Inflammatory macrophage (primary cell): ENCODE measurements around the gene RNU2-1.
"Not testable (repeated sequence)": the region's sequence is repeated elsewhere in the genome, so short reads cannot be mapped to it uniquely, and the experiment has no call there.

Source experiments
- DNase-seq, 2 donors: peaks; one replicate each; pipeline ENCODE4 v3.0.0-alpha.2; 2020 to 2022
- total RNA-seq, 18 experiments: gene quantifications; one replicate each; lab custom pipeline; 2026; ENCODE audit warnings: mixed read lengths in 6 of 18, inconsistent platforms in 2 of 18; lab: John Stamatoyannopoulos, UW

Gene RNU2-1
- 0 reads per million in 18 experiments for total RNA-seq

DNA sequence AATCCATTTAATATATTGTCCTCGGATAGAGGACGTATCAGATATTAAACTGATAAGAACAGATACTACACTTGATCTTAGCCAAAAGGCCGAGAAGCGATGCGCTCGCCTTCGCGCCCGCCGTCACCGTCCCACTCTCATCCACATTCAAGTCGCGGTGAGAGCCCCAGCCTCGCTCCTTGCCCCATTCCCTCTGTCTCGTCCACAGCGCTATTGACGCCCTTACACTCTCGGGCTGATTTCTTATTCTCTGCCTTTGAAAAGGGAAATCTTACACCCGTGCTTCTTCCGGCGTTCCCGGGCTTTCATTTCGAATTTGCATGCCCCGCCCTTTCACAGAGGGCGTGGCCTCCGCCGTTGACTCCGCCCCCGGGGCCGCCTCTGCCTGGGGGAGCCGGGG lies at the start of gene RNU2-1:
RNU2-1 (minus strand) TSS at position 101 of the 400 bp plus-strand sequence.
- DNase-seq, result not testable (repeated sequence)

- DNase-seq, result not testable (repeated sequence)
These were observed 39.1 kb upstream of the RNU2-1 start for GRCh38 chr17:43272914-43273313.

DNA sequence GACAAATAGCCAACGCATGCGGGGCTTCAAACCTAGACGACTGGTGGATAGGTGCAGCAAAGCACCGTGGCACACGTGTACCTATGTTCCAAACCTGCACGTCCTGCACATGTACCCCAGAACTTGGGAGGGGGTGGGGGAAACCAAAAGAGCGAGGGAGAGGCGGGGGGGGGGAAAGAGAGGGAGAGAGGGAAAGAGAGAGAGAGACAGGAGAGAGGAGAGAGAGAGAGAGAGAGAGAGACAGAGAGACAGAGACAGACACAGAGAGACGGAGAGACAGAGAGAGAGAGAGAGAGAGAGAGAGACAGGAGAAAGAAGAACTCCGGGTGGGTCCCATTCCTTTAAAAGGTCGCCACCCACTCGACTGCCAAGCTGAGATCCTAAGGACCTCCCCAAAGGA lies 38.7 kb upstream of the RNU2-1 start:
- not testable (repeated sequence) for DNase-seq

DNA sequence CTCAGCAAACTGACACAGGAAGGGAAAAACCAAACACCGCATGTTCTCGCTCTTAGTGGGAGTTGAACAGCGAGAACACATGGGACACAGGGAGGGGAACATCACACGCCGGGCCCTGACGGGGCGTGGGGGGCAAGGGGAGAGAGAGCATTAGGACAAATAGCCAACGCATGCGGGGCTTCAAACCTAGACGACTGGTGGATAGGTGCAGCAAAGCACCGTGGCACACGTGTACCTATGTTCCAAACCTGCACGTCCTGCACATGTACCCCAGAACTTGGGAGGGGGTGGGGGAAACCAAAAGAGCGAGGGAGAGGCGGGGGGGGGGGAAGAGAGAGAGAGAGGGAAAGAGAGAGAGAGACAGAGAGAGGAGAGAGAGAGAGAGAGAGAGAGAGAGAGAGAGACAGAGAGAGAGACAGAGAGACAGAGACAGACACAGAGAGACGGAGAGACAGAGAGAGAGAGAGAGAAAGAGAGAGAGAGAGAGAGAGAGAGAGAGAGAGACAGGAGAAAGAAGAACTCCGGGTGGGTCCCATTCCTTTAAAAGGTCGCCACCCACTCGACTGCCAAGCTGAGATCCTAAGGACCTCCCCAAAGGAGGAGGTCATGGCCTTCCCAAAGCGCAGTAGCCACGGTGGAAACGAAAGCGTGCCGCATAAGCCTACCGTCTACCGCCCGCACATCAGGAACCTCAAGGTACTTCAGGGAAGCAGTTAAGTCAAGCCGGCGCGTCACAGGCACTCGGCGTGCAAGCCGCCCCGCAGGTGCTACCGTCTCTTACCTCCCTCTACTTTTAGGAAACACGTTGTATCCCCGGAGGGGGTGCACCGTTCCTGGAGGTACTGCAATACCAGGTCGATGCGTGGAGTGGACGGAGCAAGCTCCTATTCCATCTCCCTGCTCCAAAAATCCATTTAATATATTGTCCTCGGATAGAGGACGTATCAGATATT lies 37.1 kb upstream of the RNU2-1 start:
- not testable (repeated sequence) for DNase-seq

DNA sequence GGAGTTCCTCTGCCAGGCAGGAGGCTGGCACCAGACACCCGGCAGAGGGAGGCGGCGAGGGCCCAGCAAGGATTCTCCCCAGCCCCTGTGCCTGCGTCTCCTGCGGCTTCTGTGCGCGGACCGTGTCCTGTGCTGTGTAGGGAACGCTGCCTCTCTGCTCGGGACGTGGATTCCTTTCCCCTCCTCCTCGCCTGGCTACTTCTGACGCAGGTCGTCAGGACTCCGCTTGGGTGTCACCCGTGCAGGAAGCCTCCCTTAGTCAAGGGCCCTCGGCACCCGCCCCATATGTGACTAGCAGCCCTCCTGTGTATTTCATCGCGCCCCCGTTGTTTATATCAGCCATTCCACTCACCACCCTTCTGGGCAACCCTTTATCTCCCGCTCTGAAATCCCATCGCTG lies 12.7 kb upstream of the RNU2-1 start:
- not testable (repeated sequence) for DNase-seq

- not testable (repeated sequence) for DNase-seq
These were observed 7.0 kb upstream of the RNU2-1 start for GRCh38 chr17:43240596-43241352.

- not testable (repeated sequence) for DNase-seq
These were observed 5.8 kb upstream of the RNU2-1 start for GRCh38 chr17:43239597-43239996.

- not testable (repeated sequence) for DNase-seq
These were observed 514 bp downstream of the RNU2-1 start for GRCh38 chr17:43233263-43233662.

- not testable (repeated sequence) for DNase-seq
These were observed 1.6 kb downstream of the RNU2-1 start for GRCh38 chr17:43232021-43232699.

DNA sequence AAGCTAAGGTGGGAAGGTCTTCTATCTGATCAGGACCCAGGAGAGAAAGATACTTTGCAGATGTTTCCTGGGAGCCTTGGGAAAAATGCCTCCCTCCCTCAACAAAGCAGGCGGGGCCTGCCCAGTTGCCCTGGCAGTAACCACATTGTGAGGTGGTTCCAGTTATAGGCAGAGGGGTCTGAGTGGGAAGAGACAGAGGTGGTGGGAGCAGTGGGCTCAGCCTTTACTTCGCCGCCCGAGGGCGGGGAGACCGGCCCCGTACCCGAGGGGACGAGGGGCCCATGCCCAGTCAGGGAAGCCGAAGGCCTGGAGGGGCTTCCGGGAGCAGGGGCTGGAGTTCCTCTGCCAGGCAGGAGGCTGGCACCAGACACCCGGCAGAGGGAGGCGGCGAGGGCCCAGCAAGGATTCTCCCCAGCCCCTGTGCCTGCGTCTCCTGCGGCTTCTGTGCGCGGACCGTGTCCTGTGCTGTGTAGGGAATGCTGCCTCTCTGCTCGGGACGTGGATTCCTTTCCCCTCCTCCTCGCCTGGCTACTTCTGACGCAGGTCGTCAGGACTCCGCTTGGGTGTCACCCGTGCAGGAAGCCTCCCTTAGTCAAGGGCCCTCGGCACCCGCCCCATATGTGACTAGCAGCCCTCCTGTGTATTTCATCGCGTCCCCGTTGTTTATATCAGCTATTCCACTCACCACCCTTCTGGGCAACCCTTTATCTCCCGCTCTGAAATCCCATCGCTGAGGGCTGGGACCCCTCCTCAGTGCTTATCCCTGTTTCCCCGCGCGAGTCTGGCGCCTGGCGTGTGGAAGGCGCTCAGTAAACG lies 2.4 kb downstream of the RNU2-1 start:
- not testable (repeated sequence) for DNase-seq

GRCh38 chr17:43228020-43228782 lies 5.6 kb downstream of the RNU2-1 start, which contains the start of gene CCDC200:
Gene CCDC200 (minus strand): TSS chr17:43228623. CDS start chr17:43228554, 69 bp downstream.
- not testable (repeated sequence) for DNase-seq

GRCh38 chr17:43226393-43226792 lies 7.4 kb downstream of the RNU2-1 start:
- DNase-seq, result no peak

- DNase-seq, result no peak
These were observed 9.6 kb downstream of the RNU2-1 start for GRCh38 chr17:43224146-43224705.

GRCh38 chr17:43220511-43221125 lies 13.2 kb downstream of the RNU2-1 start:
- DNase-seq, result no peak

GRCh38 chr17:43219746-43220380 lies 13.9 kb downstream of the RNU2-1 start:
- no peak for DNase-seq

- DNase-seq, result no peak
These were observed 14.8 kb downstream of the RNU2-1 start for GRCh38 chr17:43219001-43219400.

- DNase-seq, result no peak
These were observed 16.1 kb downstream of the RNU2-1 start for GRCh38 chr17:43217614-43218087.

DNA sequence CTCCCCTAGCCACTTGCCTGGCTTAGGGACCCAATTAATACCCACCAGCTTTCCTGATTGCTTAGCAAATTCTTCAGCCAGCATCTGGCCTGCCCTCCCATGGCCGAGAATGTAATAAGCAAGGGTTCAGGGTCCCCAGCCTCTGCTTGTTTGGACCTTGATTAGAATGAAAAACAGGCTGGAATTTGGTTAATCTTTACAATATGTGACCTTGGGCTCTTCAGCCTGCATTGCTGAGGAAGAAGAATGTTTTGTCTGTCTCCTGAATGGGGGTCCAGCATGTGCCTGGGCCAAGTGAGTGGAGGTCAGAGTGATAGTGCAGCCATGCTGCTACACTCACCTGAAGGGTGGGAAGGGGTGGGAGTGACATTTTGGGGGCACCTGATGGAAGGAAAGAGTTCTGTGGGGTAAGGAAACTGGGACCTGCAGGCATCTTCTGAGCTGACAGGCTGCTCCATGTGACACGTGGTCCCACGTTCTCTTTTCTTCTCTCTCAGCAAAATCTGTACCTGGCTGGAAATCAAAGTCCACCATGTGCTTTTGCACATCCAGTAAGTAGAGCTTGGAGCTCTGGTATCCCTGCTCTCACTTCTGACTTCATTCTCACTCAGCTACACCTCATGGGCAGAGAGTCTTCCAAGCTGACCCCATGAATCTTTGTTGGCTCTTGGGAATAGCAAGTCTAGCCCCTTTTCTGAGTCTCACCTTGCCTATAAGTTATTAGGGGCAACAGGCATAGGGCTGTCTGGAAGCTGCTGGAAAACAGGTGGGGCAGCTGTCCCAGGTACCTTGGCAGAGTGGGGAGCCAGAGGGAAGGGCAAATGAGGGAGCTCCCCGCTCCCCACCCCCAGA lies 16.8 kb downstream of the RNU2-1 start:
- no peak for DNase-seq
